IgD-negative memory B cell (primary cell): ENCODE results near the gene C5orf58. TPM values are rescaled to one million over a fixed set of nuclear protein-coding genes. Genes with fewer than 3 reads are reported as not detected.
"Not testable (repeated sequence)": the region's sequence is repeated elsewhere in the genome, so short reads cannot be mapped to it uniquely, and the experiment has no call there.

ENCODE experiments used
- H3K27ac Mint-ChIP-seq, 3 donors: one replicate each; pipeline ENCODE4 v1.8.0; 2020 to 2022; ENCODE audit warnings: mild to moderate bottlenecking in 3 of 3, mixed read lengths in 3 of 3, moderate library complexity in 1 of 3
- H3K27me3 Mint-ChIP-seq: one replicate; pipeline ENCODE4 v1.8.0; 2021; ENCODE audit warnings: mixed read lengths
- H3K36me3 Mint-ChIP-seq: one replicate; pipeline ENCODE4 v1.8.0; 2020; ENCODE audit warnings: mild to moderate bottlenecking, mixed read lengths
- H3K4me1 Mint-ChIP-seq, 3 donors: one replicate each; pipeline ENCODE4 v1.8.0; 2020 to 2022; ENCODE audit warnings: mixed read lengths in 3 of 3, mild to moderate bottlenecking in 1 of 3
- H3K4me3 Mint-ChIP-seq, 4 donors: one replicate each; pipeline ENCODE4 v1.8.0; 2020 to 2022; ENCODE audit warnings: mild to moderate bottlenecking in 4 of 4, mixed read lengths in 4 of 4, moderate library complexity in 3 of 4
- H3K9me3 Mint-ChIP-seq, 3 donors: one replicate each; pipeline ENCODE4 v1.8.0; 2020 to 2021; ENCODE audit warnings: mixed read lengths in 3 of 3, mild to moderate bottlenecking in 1 of 3
- polyA plus RNA-seq: library from polyadenylated mRNA; unstranded; fragments of 300-500 nt; fragmentation: Illumina TruSeq; gene quantifications from one replicate; pipeline ENCODE4 v1.2.3, GENCODE V29; 2021

C5orf58 gene
- polyA plus RNA-seq, 1 donor from 2014 or later, result not detected

DNA sequence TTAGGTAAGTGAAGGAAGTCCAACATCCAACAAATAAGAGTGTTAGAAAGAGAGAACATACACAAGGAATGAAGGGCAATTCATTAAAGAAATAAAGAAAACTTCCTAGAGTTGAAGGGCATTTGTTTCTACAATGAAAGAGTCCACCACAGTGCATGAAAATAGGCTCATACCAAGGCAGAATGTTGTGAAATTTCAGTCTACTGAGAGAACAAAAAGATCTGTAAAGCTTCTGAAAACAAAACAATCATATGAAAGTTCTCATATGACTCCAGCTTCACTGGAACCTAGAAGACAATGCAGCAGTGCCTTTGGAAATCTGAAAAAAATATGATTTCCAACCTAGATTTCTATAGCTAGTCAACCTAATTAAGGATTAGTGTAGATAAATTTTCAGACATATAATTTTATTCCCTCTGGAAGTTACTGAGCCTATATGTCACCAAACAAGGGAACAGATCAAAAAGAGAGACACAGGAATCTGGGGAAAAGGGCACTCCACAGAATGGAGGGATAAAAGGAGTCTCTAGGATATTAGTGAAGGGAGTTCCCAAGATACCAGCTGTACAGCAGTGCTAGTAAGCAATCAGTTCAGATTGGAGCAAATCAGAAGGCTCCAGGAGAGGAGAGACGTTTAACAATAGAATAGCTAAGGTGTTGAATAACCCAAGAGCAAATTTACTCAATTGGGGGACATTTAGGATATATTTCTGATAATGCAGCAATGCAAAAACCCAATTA is 5.8 kb downstream of the C5orf58 start:
- Mint-ChIP-seq H3K4me1 (no peaks in the 10 kb centered on the region), H3K4me3 (no peak overlapping the region), H3K27me3 (no peaks in the 10 kb centered on the region), H3K36me3 (no peaks in the 10 kb centered on the region), H3K27ac (peak overlapping the region in 1 of 3 donors; percentile 3), H3K9me3 (no peaks in the 10 kb centered on the region)

DNA sequence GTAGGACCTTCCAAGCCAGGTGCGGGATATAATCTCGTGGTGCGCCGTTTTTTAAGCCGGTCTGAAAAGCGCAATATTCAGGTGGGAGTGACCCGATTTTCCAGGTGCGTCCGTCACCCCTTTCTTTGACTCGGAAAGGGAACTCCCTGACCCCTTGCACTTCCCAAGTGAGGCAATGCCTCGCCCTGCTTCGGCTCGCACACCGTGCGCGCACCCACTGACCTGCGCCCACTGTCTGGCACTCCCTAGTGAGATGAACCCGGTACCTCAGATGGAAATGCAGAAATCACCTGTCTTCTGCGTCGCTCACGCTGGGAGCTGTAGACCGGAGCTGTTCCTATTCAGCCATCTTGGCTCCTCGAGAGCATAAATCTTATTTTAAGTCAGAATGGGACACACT is 12.7 kb downstream of the C5orf58 start:
- peaks cover 25% of the 10 kb centered on the region for H3K36me3 Mint-ChIP-seq
- H3K4me3 Mint-ChIP-seq, H3K9me3 Mint-ChIP-seq, H3K27ac Mint-ChIP-seq, H3K27me3 Mint-ChIP-seq, H3K4me1 Mint-ChIP-seq: not testable (repeated sequence)

DNA sequence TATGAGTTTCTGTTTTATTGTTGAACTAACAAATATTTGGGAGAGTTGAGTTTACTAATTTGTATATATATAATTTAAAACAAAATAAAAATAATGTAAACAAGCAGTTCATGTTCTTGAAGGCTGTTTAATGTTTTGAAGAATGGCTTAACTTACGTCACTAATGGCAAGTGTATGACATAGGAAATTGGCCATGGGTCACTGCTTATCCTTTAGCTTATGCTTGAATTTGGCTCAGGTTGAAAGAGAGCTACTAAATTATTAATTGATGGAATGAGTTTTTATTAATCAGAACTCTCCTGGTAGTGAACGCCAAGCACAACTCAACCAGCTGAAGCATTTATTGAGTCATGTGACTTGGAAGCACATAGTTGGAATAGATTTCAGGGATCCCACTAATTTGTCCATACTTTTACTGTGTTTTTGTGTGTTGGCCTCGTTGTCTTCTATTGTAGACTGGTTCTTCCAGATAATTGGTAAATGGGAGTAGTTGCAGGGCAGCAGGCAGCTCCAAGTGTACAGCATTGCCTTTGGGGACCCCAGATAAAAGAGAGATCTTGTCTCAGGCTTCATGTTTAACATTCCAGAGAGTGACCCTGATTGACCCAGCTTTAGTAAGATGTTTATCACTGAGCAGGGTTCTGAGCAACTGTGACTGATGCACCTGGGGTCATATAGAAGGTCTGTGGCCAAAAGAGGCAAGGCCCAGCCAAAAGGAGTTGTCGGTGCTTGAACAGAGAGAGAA is 13.5 kb downstream of the C5orf58 start:
- H3K4me1 Mint-ChIP-seq, result peaks cover 0 to 2% (median 2%) of the 10 kb centered on the region in 3 donors
- H3K4me3 Mint-ChIP-seq, result no peak overlapping the region

DNA sequence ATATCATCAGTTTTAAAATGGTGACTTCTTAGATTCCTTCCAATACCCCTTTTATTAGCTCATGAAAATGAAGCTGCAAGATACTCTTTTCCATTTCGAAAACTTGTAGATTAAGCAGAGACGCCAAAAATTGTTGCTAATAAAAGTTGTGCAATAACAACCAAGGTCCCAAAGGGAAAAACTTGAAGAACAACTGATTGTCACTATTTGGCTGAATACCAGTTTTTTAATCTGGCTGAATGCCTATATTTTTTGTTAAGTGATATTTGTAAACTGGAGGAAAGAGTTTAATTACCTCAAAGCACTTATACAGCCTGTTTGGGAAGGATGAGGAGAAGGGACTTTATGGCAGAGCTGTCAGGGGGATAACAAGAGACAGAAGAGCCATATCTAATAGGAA is 14.6 kb downstream of the C5orf58 start:
- H3K4me3 Mint-ChIP-seq, result no peak overlapping the region
- H3K36me3 Mint-ChIP-seq, result peaks cover 31% of the 10 kb centered on the region
- H3K4me1 Mint-ChIP-seq, result peaks cover 0 to 2% (median 2%) of the 10 kb centered on the region in 3 donors
- no peaks in the 10 kb centered on the region for H3K9me3 Mint-ChIP-seq
- H3K27ac Mint-ChIP-seq, result no peak overlapping the region
- H3K27me3 Mint-ChIP-seq, result no peaks in the 10 kb centered on the region

More for the DNA sequence above, 13.5 kb downstream of the C5orf58 start:
- H3K9me3 Mint-ChIP-seq, result no peaks in the 10 kb centered on the region
- peaks cover 28% of the 10 kb centered on the region for H3K36me3 Mint-ChIP-seq
- H3K27me3 Mint-ChIP-seq, result no peaks in the 10 kb centered on the region
- no peak overlapping the region for H3K27ac Mint-ChIP-seq

DNA sequence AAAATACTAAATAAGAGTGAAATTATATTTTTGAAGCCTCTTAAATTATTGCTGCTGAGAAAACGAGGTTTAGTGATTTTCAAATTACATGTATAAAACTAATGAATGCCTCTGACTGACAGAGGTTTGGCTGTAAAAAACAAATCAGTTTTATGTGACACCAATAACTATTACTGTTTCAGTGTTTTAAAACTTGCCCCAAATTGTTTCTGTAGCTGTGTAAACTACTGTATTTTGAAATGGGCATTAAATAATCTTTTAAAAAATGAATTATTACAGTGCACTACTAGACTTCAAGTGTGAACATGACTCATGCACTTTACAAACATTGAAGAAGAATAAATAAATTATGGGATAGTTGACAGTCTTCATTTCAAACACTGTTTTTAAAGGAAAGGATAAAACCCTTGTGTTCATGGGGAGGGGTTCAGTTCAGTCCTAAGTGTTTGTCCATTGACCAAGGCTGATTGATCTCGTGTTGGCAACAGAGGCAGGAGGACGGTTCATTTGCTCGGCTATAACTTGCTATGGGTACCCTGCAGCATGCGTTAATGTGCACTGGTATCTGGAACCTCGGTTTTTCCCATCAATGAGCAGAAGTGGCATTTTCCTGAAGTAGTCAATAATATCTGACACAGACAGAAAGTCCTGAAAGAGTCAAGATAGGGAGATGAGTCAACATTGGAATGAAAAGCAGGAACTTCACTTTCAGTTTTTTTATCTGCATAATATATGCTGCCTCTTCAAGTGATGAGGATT is 15.6 kb downstream of the C5orf58 start:
- Mint-ChIP-seq H3K36me3 (peaks cover 31% of the 10 kb centered on the region), H3K4me1 (peaks cover 0 to 2% (median 2%) of the 10 kb centered on the region in 3 donors), H3K9me3 (no peaks in the 10 kb centered on the region), H3K4me3 (no peak overlapping the region), H3K27ac (no peak overlapping the region), H3K27me3 (no peaks in the 10 kb centered on the region)

DNA sequence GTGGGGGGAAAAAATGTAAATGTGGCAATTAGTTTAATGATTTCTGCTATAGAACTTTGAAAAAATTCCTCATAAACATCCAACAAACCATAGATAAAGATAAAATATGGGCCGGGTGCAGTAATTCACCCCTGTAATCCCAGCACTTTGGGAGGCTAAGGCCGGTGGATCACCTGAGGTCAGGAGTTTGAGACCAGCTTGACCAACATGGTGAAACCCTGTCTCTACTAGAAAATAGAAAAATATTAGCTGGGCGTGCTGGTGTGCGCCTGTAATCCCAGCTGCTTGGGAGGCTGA is 16.1 kb downstream of the C5orf58 start:
- not testable (repeated sequence) for H3K4me3 Mint-ChIP-seq, H3K27me3 Mint-ChIP-seq
- H3K36me3 Mint-ChIP-seq, result peaks cover 33% of the 10 kb centered on the region

DNA sequence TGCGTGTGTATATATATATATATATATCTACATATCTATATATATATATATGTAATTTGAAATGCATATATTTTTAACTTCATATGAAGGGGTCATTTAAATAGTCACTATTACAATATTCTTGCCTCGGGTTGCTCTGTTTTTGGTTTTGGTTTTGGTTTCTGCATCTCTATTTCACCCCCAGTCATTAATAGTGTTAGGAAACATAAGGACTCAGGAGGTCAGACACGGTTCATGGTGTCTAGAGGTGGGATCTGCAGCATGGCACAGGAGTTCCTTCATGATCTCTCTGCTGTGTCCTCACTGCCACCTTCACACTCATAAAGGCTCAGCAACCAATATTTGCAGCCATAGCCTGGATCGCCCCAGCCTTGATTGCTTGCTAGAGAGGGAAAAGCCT is 16.6 kb downstream of the C5orf58 start:
- Mint-ChIP-seq H3K4me1 (peaks cover 8 to 11% (median 8%) of the 10 kb centered on the region in 3 donors), H3K36me3 (peaks cover 34% of the 10 kb centered on the region), H3K27me3 (no peaks in the 10 kb centered on the region), H3K4me3 (no peak overlapping the region), H3K27ac (no peak overlapping the region), H3K9me3 (no peaks in the 10 kb centered on the region)

More for the DNA sequence above, 16.1 kb downstream of the C5orf58 start:
- H3K9me3 Mint-ChIP-seq, H3K4me1 Mint-ChIP-seq, H3K27ac Mint-ChIP-seq: not testable (repeated sequence)

DNA sequence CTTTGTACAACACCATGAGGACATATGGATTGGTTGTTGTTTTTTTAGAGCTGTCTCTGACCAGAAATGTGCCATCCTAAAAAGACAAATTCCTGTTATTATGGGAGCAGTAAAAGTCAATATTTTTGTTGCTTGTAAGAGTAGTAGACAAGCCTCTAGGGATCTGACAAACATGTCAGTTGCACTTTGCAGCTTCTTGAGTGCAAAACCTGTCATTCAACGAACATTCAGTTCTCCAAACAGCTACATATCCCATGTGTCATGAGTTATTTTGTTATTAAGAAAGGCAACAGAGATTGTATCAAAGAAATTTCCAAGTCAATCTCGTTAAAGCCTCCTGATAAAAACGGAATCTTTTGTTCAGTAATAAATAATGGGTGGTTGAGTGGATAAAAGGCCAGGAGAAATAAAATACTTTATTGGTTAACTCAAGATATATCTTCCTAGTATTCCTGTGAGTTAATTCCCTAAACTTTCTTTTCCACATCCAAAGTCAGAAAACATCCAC is 18.1 kb downstream of the C5orf58 start:
- H3K27me3 Mint-ChIP-seq, result no peaks in the 10 kb centered on the region
- H3K27ac Mint-ChIP-seq, result no peak overlapping the region
- H3K4me3 Mint-ChIP-seq, result no peak overlapping the region
- no peaks in the 10 kb centered on the region for H3K9me3 Mint-ChIP-seq
- peaks cover 9 to 15% (median 11%) of the 10 kb centered on the region in 3 donors for H3K4me1 Mint-ChIP-seq
- peaks cover 30% of the 10 kb centered on the region for H3K36me3 Mint-ChIP-seq

DNA sequence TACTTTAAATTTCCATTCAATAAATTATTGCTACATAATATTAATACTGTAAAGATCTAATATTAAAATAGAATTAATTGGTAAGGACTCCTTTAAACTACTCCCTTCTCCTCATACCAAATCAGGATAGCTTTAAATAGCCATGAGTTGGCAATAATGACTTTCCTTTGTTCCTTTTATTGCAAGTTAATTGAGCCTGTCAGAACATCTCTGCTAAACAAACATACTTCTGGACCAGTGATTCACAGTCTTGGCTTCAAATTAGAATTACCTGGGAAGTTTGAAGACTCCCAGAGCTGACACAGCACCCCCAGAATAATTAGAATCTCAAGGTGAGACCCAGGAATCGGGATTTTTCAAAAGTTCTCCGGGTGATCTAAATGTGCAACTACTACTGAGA is 18.7 kb downstream of the C5orf58 start:
- no peak overlapping the region for H3K27ac Mint-ChIP-seq
- H3K9me3 Mint-ChIP-seq, result no peaks in the 10 kb centered on the region
- peaks cover 27% of the 10 kb centered on the region for H3K36me3 Mint-ChIP-seq
- peaks cover 9 to 15% (median 11%) of the 10 kb centered on the region in 3 donors for H3K4me1 Mint-ChIP-seq
- H3K27me3 Mint-ChIP-seq, result no peaks in the 10 kb centered on the region
- H3K4me3 Mint-ChIP-seq, result no peak overlapping the region

DNA sequence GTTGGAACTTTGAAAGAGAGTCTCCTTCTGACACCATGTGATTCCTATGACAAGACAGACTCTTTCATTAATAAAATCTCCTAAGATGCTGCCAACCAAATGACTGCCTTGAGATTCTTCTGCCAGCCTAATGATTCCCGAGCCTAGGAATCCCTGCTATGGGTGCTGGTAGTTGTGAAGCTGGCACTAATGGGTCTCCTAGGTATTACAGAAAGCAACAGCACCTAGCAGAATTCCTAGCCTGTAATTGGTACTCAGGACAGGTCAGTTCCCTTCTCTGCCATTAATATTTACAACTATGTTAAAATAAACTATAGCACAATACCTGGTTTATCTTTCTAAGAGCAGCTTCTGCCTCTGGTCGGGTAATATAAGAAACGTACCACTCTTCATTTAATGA is 19.3 kb downstream of the C5orf58 start:
- Mint-ChIP-seq H3K27ac (no peak overlapping the region), H3K4me1 (peaks cover 9 to 15% (median 11%) of the 10 kb centered on the region in 3 donors), H3K36me3 (peaks cover 26% of the 10 kb centered on the region), H3K27me3 (no peaks in the 10 kb centered on the region), H3K4me3 (no peak overlapping the region), H3K9me3 (no peaks in the 10 kb centered on the region)

DNA sequence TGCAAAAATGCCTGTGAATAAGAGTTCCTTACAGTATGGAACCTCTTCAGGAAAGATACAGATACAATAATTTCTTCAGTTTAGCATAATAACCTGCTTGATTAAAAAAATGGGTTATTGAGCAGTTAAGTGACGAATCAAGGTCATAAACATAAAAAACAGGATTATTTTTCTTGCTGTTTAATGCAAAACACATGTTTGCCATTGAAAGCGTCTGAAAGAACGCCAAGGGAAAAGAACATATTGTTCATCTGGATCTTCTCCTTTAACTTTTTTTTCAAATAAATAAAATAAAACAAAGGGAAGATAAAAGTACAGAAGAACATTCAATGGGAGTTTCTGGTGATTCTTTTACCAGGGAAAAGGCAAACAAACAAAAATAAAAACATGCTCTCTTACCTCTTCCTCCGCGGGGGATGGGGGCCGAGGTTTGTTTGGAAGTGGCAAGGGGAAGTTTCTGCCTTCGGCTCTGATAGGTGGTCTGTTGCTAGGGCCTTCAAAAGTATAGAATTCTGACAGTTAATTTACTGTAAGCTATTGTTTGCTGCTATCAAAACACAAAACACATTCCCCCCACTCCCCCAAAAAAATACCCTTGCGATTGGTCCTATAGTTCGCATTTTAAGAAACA is 20.1 kb downstream of the C5orf58 start:
- Mint-ChIP-seq H3K27me3 (no peaks in the 10 kb centered on the region), H3K9me3 (no peaks in the 10 kb centered on the region), H3K27ac (no peak overlapping the region), H3K36me3 (peaks cover 20% of the 10 kb centered on the region), H3K4me3 (no peak overlapping the region), H3K4me1 (peaks cover 9 to 15% (median 11%) of the 10 kb centered on the region in 3 donors)

DNA sequence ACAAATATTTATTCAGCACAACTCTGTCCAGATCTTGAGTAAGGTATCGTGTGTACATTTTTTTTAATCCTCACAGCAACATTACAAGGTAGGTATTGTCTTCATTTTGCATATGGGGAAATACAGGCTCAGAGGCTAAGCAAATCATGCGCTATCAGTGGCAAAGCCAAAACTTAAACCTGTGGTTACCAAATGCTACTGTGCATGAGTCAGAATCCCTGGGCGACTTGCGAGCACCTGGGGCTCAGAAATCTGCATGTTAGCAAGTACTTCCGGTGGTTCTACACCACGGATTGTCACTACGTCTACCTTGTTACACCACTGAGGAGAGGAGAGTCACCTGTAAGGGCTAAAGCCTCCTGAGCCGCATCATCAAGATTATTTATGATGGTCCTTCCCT is 21.3 kb downstream of the C5orf58 start:
- H3K27me3 Mint-ChIP-seq, result no peaks in the 10 kb centered on the region
- peaks cover 9 to 15% (median 11%) of the 10 kb centered on the region in 3 donors for H3K4me1 Mint-ChIP-seq
- H3K27ac Mint-ChIP-seq, result peak overlapping the region; percentile 13 to 39 (median 14)
- peaks cover 19% of the 10 kb centered on the region for H3K36me3 Mint-ChIP-seq
- H3K9me3 Mint-ChIP-seq, result no peaks in the 10 kb centered on the region
- H3K4me3 Mint-ChIP-seq, result peak overlapping the region in 2 of 4 donors; percentile 36 to 51

DNA sequence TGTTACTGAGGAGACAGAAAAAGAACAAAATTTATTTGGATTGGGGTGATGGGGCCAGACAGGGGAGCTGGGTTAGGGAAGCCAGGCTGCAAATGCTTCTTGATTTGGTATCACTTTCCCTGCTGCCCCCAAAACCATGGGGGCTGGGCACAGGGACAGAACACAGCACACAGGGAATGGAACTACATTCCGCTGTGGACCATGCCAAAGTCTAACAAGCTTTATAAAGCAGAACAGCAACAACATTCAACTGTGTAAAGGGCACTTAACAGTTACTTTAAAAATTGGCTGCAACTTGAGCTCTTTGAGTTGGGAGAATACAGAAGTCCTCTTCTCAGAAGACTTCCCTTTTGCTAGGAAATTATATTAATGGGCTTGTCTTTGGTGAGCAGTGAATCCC is 23.8 kb downstream of the C5orf58 start:
- Mint-ChIP-seq H3K36me3 (peaks cover 14% of the 10 kb centered on the region), H3K9me3 (no peaks in the 10 kb centered on the region), H3K27me3 (no peaks in the 10 kb centered on the region), H3K4me1 (peaks cover 7 to 13% (median 11%) of the 10 kb centered on the region in 3 donors), H3K27ac (no peak overlapping the region), H3K4me3 (no peak overlapping the region)

DNA sequence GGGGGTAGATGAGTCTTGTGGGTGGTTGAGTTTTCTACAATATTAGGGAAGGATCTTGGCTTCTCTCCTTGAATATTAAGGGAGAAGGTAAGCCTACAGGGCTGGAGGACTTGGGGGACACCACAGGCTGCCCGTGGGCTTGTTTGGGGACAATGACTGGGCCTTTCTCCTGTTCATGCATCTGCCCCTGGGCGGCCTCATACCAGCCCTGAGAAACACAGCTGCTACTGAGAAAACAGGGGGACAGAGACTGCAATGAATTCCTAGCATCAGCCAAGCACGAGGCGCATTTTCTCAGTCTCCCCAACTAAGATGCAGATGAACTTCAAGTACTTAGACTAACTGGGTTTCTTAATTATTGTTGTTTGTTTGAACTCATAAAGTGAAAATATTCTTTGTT is 24.6 kb downstream of the C5orf58 start:
- Mint-ChIP-seq H3K9me3 (no peaks in the 10 kb centered on the region), H3K4me3 (no peak overlapping the region), H3K4me1 (peaks cover 7 to 13% (median 11%) of the 10 kb centered on the region in 3 donors), H3K36me3 (peaks cover 12% of the 10 kb centered on the region), H3K27ac (no peak overlapping the region), H3K27me3 (no peaks in the 10 kb centered on the region)
